Chondrocyte (in vitro differentiated cells): ENCODE data around the gene WDPCP. TPM values are rescaled to one million over a fixed set of nuclear protein-coding genes. Genes with fewer than 3 reads are reported as not detected.

Experiments used
- DNase-seq: peaks from one replicate; pipeline ENCODE4 v3.0.0; 2021; ENCODE audit warnings: mixed read lengths, low spot score
- H3K27ac Mint-ChIP-seq: one replicate; pipeline ENCODE4 v1.8.0; 2021; ENCODE audit warnings: mild to moderate bottlenecking, moderate library complexity, mixed read lengths; ENCODE audit not compliant: unreplicated experiment
- H3K27me3 Mint-ChIP-seq: 2 replicates; pipeline ENCODE4 v1.8.0; 2021; ENCODE audit warnings: low read depth, mixed read lengths
- H3K36me3 Mint-ChIP-seq: 2 replicates; pipeline ENCODE4 v1.8.0; 2021; ENCODE audit warnings: low read depth, mixed read lengths
- H3K4me1 Mint-ChIP-seq: 2 replicates; pipeline ENCODE4 v1.8.0; 2021; ENCODE audit warnings: low read depth, mild to moderate bottlenecking, mixed read lengths
- H3K4me3 Mint-ChIP-seq: one replicate; pipeline ENCODE4 v1.8.0; 2021; ENCODE audit warnings: mild to moderate bottlenecking, moderate library complexity, mixed read lengths; ENCODE audit not compliant: unreplicated experiment
- H3K9me3 Mint-ChIP-seq: 2 replicates; pipeline ENCODE4 v1.8.0; 2021; ENCODE audit warnings: low read depth, mixed read lengths
- total RNA-seq: library from RNA; stranded (reverse); gene quantifications from 3 replicates; pipeline ENCODE4 v1.2.1, GENCODE V29; 2021
- TF ChIP-seq, protein P1 (sequence below): fragments of 200-600 bp; sonication (generic); IDR thresholded peaks from 2 replicates; pipeline ENCODE4 v1.5.0; 2021; ENCODE audit warnings: antibody characterized with exemption, mild to moderate bottlenecking, moderate library complexity

WDPCP gene
- total RNA-seq, 1 donor from 2014 or later: 8.6 TPM

DNA sequence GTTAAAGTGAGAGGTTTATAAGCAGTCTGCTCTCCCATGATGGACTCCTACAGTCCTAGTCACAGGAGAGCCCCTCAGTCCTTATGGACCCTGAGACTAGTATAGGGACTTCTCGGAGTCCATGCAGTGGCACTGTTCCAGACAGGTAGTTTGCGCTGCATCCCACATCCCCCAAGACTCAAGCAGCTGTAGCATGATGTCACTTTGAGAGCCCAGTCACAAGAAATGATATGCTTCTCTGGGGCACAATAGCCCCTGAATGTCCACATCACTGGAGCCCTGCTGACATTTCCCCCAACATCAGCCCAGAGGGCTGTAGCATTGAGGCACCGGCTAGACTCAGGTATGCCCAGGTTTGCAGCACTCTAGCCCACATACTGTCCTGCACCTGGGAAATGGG, 317.6 kb downstream of the WDPCP start:
- no peaks in the 10 kb centered on the region for H3K27me3 Mint-ChIP-seq
- TF ChIP-seq, protein P1, sequence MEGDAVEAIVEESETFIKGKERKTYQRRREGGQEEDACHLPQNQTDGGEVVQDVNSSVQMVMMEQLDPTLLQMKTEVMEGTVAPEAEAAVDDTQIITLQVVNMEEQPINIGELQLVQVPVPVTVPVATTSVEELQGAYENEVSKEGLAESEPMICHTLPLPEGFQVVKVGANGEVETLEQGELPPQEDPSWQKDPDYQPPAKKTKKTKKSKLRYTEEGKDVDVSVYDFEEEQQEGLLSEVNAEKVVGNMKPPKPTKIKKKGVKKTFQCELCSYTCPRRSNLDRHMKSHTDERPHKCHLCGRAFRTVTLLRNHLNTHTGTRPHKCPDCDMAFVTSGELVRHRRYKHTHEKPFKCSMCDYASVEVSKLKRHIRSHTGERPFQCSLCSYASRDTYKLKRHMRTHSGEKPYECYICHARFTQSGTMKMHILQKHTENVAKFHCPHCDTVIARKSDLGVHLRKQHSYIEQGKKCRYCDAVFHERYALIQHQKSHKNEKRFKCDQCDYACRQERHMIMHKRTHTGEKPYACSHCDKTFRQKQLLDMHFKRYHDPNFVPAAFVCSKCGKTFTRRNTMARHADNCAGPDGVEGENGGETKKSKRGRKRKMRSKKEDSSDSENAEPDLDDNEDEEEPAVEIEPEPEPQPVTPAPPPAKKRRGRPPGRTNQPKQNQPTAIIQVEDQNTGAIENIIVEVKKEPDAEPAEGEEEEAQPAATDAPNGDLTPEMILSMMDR: no peak
- H3K4me3 Mint-ChIP-seq: no peak overlapping the region
- no peak for DNase-seq
- peaks cover 45% of the 10 kb centered on the region for H3K9me3 Mint-ChIP-seq
- no peak overlapping the region for H3K27ac Mint-ChIP-seq
- peaks cover 5% of the 10 kb centered on the region for H3K4me1 Mint-ChIP-seq
- H3K36me3 Mint-ChIP-seq: peaks cover 20% of the 10 kb centered on the region

DNA sequence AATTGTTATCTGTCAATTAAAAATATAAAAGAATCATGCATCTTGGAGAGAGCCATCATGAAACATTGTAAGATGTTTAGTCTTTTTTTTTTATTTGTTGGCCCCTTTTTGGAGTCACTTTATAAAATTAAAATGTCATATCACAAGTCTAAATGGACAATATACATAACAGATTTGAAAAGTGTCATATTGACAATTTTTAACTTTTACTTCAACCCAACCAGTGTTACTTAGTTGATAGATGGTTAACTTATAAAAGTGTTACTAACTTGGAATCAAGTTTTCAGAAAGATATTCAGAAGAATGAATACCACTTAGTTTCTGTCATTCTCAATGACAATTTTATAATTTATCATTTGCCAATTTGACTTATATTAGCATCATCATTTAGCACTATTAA, 319.3 kb downstream of the WDPCP start:
- TF ChIP-seq, protein P1: no peak
- Mint-ChIP-seq H3K4me1 (peaks cover 5% of the 10 kb centered on the region), H3K27ac (no peak overlapping the region), H3K9me3 (peaks cover 30% of the 10 kb centered on the region), H3K27me3 (no peaks in the 10 kb centered on the region), H3K36me3 (peaks cover 13% of the 10 kb centered on the region), H3K4me3 (no peak overlapping the region)
- DNase-seq: no peak

DNA sequence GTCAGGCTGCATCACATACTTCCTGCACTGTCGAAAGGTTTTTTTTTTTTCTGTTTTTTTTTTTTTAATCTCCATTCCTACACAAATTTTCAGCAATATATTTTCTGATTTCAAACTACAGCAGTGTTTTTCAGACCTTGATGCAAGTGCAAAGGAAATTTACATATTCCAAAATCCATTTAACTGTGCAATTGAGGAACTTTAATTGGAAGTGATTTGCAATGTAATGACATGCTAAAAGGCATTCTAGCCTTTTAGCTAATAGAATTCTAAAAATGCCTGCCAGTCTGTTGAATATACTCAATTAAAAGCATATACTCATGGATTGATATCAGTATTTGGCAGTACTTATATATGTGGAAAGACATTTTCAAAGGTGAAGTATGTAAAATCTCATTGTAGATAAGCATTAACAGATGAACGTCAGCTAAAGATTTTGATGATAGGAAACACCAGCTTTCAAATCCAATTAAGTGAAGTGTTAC, 327.1 kb downstream of the WDPCP start:
- no peak for DNase-seq
- Mint-ChIP-seq H3K27ac (no peak overlapping the region), H3K4me1 (no peaks in the 10 kb centered on the region), H3K9me3 (peaks cover 2% of the 10 kb centered on the region), H3K27me3 (no peaks in the 10 kb centered on the region), H3K4me3 (no peak overlapping the region), H3K36me3 (no peaks in the 10 kb centered on the region)
- TF ChIP-seq, protein P1: no peak

DNA sequence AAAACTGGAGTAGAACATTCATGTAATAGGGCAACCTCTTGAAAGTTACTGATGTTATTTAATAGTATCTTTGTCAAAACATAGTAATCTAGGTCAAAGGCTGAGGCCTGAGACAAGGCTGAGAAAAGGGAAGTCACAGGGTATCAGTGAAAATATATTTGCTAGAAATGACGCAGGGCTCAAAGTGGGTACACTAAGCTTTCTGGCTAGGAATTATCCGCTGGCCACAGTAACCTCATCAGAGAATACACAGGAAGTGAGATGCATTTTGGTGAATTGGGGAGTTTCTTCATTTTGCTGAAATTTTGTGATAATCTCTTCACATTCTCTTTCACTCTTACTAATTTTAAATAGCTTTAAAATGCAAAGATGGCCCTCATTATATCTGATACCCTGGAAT, 330.8 kb downstream of the WDPCP start:
- Mint-ChIP-seq H3K27me3 (no peaks in the 10 kb centered on the region), H3K4me1 (no peaks in the 10 kb centered on the region), H3K9me3 (no peaks in the 10 kb centered on the region), H3K27ac (no peak overlapping the region), H3K36me3 (no peaks in the 10 kb centered on the region), H3K4me3 (no peak overlapping the region)
- TF ChIP-seq, protein P1: no peak
- no peak for DNase-seq

DNA sequence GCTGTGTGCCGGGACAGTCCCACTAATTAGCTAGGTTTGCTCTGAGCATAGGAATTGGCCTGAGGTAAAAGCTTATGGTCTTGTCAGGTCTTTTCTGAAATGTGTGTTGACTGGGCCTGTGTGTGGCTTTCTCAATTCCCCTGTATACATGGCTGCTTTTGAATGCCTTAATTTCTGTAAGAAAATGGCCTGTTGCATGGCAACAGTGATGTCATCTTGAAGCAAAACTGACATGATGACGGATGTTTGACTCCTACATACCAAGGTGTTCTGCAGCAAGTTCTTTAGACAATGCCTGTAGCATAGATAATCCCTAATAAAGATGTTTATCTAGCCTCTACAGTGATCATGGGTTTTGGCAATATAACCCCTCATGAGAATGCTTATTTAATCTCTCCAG, 339.1 kb downstream of the WDPCP start:
- TF ChIP-seq, protein P1: no peak
- Mint-ChIP-seq H3K4me1 (no peaks in the 10 kb centered on the region), H3K9me3 (peaks cover 3% of the 10 kb centered on the region), H3K27ac (no peak overlapping the region), H3K36me3 (no peaks in the 10 kb centered on the region), H3K27me3 (no peaks in the 10 kb centered on the region), H3K4me3 (no peak overlapping the region)
- DNase-seq: no peak
